Kidney (tissue), 14 donors: ENCODE results near the gene PLA2G4E. TPM values are rescaled to one million over a fixed set of nuclear protein-coding genes. Genes with fewer than 3 reads are reported as not detected.

Experiments used
- DNase-seq, 5 donors: peaks; one replicate each; pipeline ENCODE4 v3.0.0-alpha.2; 2013 to 2020
- FAIRE-seq: peaks from 2 replicates; lab custom pipeline; 2012; peaks lifted over from hg19 to GRCh38; lab: Jason Lieb, UNC
- H3K27ac ChIP-seq, 2 donors: one replicate each; pipeline ENCODE4 v1.7.0; 2013; ENCODE audit warnings: low read depth in 2 of 2, low read length in 2 of 2, inconsistent platforms in 1 of 2
- H3K27me3 ChIP-seq: one replicate; pipeline ENCODE4 v1.7.1; 2013; ENCODE audit warnings: low read length, inconsistent platforms; ENCODE audit not compliant: control insufficient read depth, insufficient read depth
- H3K36me3 ChIP-seq, 3 donors: one replicate each; pipeline versions ENCODE4 v1.7.0 to v1.7.1; 2013; ENCODE audit warnings: low read length in 3 of 3, control low read depth in 1 of 3, inconsistent platforms in 1 of 3; ENCODE audit not compliant: insufficient read depth in 3 of 3, control insufficient read depth in 2 of 3
- H3K4me1 ChIP-seq, 3 donors: one replicate each; pipeline versions ENCODE4 v1.7.0 to v1.7.1; 2013; ENCODE audit warnings: low read length in 3 of 3, inconsistent platforms in 1 of 3, low read depth in 1 of 3; ENCODE audit not compliant: control insufficient read depth in 2 of 3, insufficient read depth in 2 of 3
- H3K4me3 ChIP-seq, 3 donors: one replicate each; pipeline versions ENCODE4 v1.7.0 to v1.8.1; 2013; ENCODE audit warnings: low read length in 3 of 3, control low read depth in 1 of 3, inconsistent platforms in 1 of 3
- H3K9ac ChIP-seq, 3 donors: one replicate each; pipeline versions ENCODE4 v1.7.0 to v1.7.1; 2013; ENCODE audit warnings: low read length in 3 of 3, control low read depth in 1 of 3, inconsistent platforms in 1 of 3
- H3K9me3 ChIP-seq, 3 donors: one replicate each; pipeline versions ENCODE4 v1.7.0 to v1.7.1; 2013; ENCODE audit warnings: low read length in 3 of 3, control low read depth in 1 of 3, inconsistent platforms in 1 of 3; ENCODE audit not compliant: control insufficient read depth in 2 of 3, insufficient read depth in 1 of 3
- intact Hi-C: fragments of 100-400 bp; cut with DNase I; formaldehyde crosslinking; loops from one replicate; pipeline ENCODE4 v1.11.1; 2022
- polyA plus RNA-seq: library from polyadenylated mRNA; stranded (reverse); fragments of 350-450 nt; fragmentation: Illumina TruSeq; extraction: RNeasy Lipid Tissue Mini Kit (QIAGEN cat#74804); gene quantifications from one replicate; pipeline ENCODE4 v1.2.3, GENCODE V29; 2014; ENCODE audit warnings: low read depth, low replicate concordance; ENCODE audit not compliant: insufficient read depth
- total RNA-seq: library from RNA; stranded (reverse); fragmentation: NEBNext Ultra II Directional; extraction: Animal tissue kit (Norgen Biotek cat#: 25700); gene quantifications from one replicate; pipeline ENCODE4 v1.2.1, GENCODE V29; 2021
- TF ChIP-seq, protein P1 (sequence below): IDR thresholded peaks from 3 replicates; pipeline ENCODE4 v1.5.1; 2012; ENCODE audit warnings: mild to moderate bottlenecking, moderate library complexity, borderline replicate concordance; ENCODE audit not compliant: insufficient read depth; ENCODE audit errors: extremely low read depth
- donor health status: control.
- donor health status: control.
- donor health status: control.
- donor health status: control.
- donor health status: control.
- donor health status: DM: yes; HTN: yes; CAD: no.
- donor health status: Normal renal cell carcinoma (clear cell type).

Gene PLA2G4E
- total and polyA plus RNA-seq, 2 donors from 2014 or later: not detected

GRCh38 chr15:42050484-42051255, 29.8 kb upstream of the PLA2G4E start:
- H3K27ac ChIP-seq: no peak overlapping the region
- DNase-seq: peak in 2 of 5 donors; percentile 41 to 44
- H3K9me3 ChIP-seq: no peaks in the 10 kb centered on the region
- H3K27me3 ChIP-seq: no peaks in the 10 kb centered on the region
- no peak overlapping the region for H3K9ac ChIP-seq
- no peaks in the 10 kb centered on the region for H3K36me3 ChIP-seq
- H3K4me3 ChIP-seq: no peak overlapping the region
- TF ChIP-seq, protein P1, sequence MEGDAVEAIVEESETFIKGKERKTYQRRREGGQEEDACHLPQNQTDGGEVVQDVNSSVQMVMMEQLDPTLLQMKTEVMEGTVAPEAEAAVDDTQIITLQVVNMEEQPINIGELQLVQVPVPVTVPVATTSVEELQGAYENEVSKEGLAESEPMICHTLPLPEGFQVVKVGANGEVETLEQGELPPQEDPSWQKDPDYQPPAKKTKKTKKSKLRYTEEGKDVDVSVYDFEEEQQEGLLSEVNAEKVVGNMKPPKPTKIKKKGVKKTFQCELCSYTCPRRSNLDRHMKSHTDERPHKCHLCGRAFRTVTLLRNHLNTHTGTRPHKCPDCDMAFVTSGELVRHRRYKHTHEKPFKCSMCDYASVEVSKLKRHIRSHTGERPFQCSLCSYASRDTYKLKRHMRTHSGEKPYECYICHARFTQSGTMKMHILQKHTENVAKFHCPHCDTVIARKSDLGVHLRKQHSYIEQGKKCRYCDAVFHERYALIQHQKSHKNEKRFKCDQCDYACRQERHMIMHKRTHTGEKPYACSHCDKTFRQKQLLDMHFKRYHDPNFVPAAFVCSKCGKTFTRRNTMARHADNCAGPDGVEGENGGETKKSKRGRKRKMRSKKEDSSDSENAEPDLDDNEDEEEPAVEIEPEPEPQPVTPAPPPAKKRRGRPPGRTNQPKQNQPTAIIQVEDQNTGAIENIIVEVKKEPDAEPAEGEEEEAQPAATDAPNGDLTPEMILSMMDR: no peak
- H3K4me1 ChIP-seq: no peaks in the 10 kb centered on the region
- intact Hi-C loops: no loop called here
- no peak for FAIRE-seq

- intact Hi-C loops: no loop called here
- Histone ChIP-seq H3K27ac (no peak overlapping the region), H3K9me3 (no peaks in the 10 kb centered on the region), H3K4me1 (no peaks in the 10 kb centered on the region), H3K9ac (no peak overlapping the region), H3K27me3 (no peaks in the 10 kb centered on the region), H3K4me3 (no peak overlapping the region), H3K36me3 (no peaks in the 10 kb centered on the region)
- TF ChIP-seq, protein P1: no peak
- DNase-seq: no peak
- FAIRE-seq: no peak
Observed at GRCh38 chr15:42048821-42049200, 28.0 kb upstream of the PLA2G4E start.

- no peak overlapping the region for H3K27ac ChIP-seq
- H3K9ac ChIP-seq: no peak overlapping the region
- H3K4me3 ChIP-seq: no peak overlapping the region
- no peaks in the 10 kb centered on the region for H3K4me1 ChIP-seq
- no peaks in the 10 kb centered on the region for H3K27me3 ChIP-seq
- no peaks in the 10 kb centered on the region for H3K36me3 ChIP-seq
- intact Hi-C loops: no loop called here
- DNase-seq: no peak
- TF ChIP-seq, protein P1: no peak
- no peak for FAIRE-seq
- no peaks in the 10 kb centered on the region for H3K9me3 ChIP-seq
Observed at GRCh38 chr15:42048080-42048820, 27.4 kb upstream of the PLA2G4E start.
